GM23338 (cell line): ENCODE results near the gene DNAJC8. TPM values are rescaled to one million over a fixed set of nuclear protein-coding genes. Genes with fewer than 3 reads are reported as not detected.

ENCODE experiments used
- ATAC-seq: fragments of 200-7000 bp; cut with Tn5 transposase; 3 replicates; pipeline ENCODE4 v1.9.1; 2020
- DNase-seq: peaks from one replicate; pipeline ENCODE4 v3.0.0-alpha.2; 2015; ENCODE audit warnings: low spot score
- H2AFZ ChIP-seq: fragments of 200-600 bp; sonication (generic); 2 replicates; pipeline ENCODE4 v1.8.0; 2016; ENCODE audit warnings: antibody characterized with exemption, mild to moderate bottlenecking, moderate library complexity
- H3F3A ChIP-seq: fragments of 200-600 bp; sonication (generic); replicated peaks from 2 replicates; pipeline ENCODE4 v1.8.0; 2017; ENCODE audit warnings: antibody characterized with exemption, mixed run types, low read depth
- H3K27ac ChIP-seq: fragments of 200-600 bp; sonication (generic); 2 replicates; pipeline ENCODE4 v1.6.1; 2016; ENCODE audit warnings: low read depth
- H3K27me3 ChIP-seq: fragments of 200-600 bp; sonication (generic); 2 replicates; pipeline ENCODE4 v1.8.0; 2016; ENCODE audit warnings: mild to moderate bottlenecking, mixed run types, moderate library complexity; ENCODE audit not compliant: insufficient read depth
- H3K36me3 ChIP-seq: fragments of 200-600 bp; sonication (generic); 2 replicates; pipeline ENCODE4 v1.8.0; 2016; ENCODE audit warnings: mild to moderate bottlenecking; ENCODE audit not compliant: insufficient read depth
- H3K4me1 ChIP-seq: fragments of 200-600 bp; sonication (generic); 2 replicates; pipeline ENCODE4 v1.8.0; 2016; ENCODE audit warnings: mild to moderate bottlenecking, moderate library complexity; ENCODE audit not compliant: insufficient read depth
- H3K4me2 ChIP-seq: fragments of 200-600 bp; sonication (generic); 2 replicates; pipeline ENCODE4 v1.7.1; 2017; ENCODE audit warnings: mixed run types
- H3K4me3 ChIP-seq: fragments of 200-600 bp; sonication (generic); 2 replicates; pipeline ENCODE4 v1.6.1; 2016; ENCODE audit warnings: mixed run types
- H3K79me2 ChIP-seq: fragments of 200-600 bp; sonication (generic); replicated peaks from 2 replicates; pipeline ENCODE4 v1.8.0; 2017; ENCODE audit warnings: mild to moderate bottlenecking; ENCODE audit not compliant: insufficient read depth
- H3K9me2 ChIP-seq: fragments of 200-600 bp; sonication (generic); 2 replicates; pipeline ENCODE4 v1.8.0; 2017; ENCODE audit not compliant: insufficient read depth
- H4K20me1 ChIP-seq: fragments of 200-600 bp; sonication (generic); replicated peaks from 2 replicates; pipeline ENCODE4 v1.8.0; 2017; ENCODE audit warnings: mild to moderate bottlenecking; ENCODE audit not compliant: insufficient read depth
- H3K27ac Mint-ChIP-seq: 2 replicates; pipeline ENCODE4 v1.8.0; 2020; ENCODE audit warnings: inconsistent platforms, mild to moderate bottlenecking, moderate library complexity, mixed read lengths
- H3K27me3 Mint-ChIP-seq: 3 replicates; pipeline ENCODE4 v1.8.0; 2022; ENCODE audit warnings: low read depth, mild to moderate bottlenecking, moderate library complexity, mixed read lengths, inconsistent platforms; ENCODE audit not compliant: insufficient read depth, poor library complexity
- H3K36me3 Mint-ChIP-seq: 3 replicates; pipeline ENCODE4 v1.8.0; 2021; ENCODE audit warnings: low read depth, mild to moderate bottlenecking, inconsistent platforms, moderate library complexity, mixed read lengths
- H3K4me1 Mint-ChIP-seq: 3 replicates; pipeline ENCODE4 v1.8.0; 2020; ENCODE audit warnings: mild to moderate bottlenecking, inconsistent platforms, mixed read lengths
- H3K4me3 Mint-ChIP-seq: 3 replicates; pipeline ENCODE4 v1.8.0; 2021; ENCODE audit warnings: moderate library complexity, mild to moderate bottlenecking, inconsistent platforms, mixed read lengths
- H3K9me3 Mint-ChIP-seq: 3 replicates; pipeline ENCODE4 v1.8.0; 2020; ENCODE audit warnings: moderate library complexity, mild to moderate bottlenecking, inconsistent platforms, mixed read lengths
- EZH2 ChIP-seq: fragments of 200-600 bp; sonication (generic); IDR thresholded peaks from one replicate; pipeline ENCODE4 v1.8.0; 2017; ENCODE audit warnings: antibody characterized with exemption, mild to moderate bottlenecking, low read depth; ENCODE audit not compliant: unreplicated experiment
- EZH2phosphoT487 ChIP-seq: fragments of 200-600 bp; sonication (generic); IDR thresholded peaks from one replicate; pipeline ENCODE4 v1.8.1; 2018; ENCODE audit warnings: antibody characterized with exemption; ENCODE audit not compliant: unreplicated experiment
- JUNB ChIP-seq: IDR thresholded peaks from one replicate; pipeline ENCODE4 v1.6.1; 2016; ENCODE audit warnings: antibody characterized with exemption; ENCODE audit not compliant: unreplicated experiment
- POLR2AphosphoS5 ChIP-seq: IDR thresholded peaks from 2 replicates; pipeline ENCODE4 v1.6.1; 2016; ENCODE audit warnings: antibody characterized with exemption, low read depth
- ZNF114 ChIP-seq: fragments of 250-450 bp; sonication (Bioruptor Pico); IDR thresholded peaks from 2 replicates; pipeline ENCODE4 v1.5.0; 2020; ENCODE audit warnings: mild to moderate bottlenecking, moderate library complexity
- ZNF331 ChIP-seq: fragments of 250-450 bp; sonication (Bioruptor Pico); IDR thresholded peaks from 2 replicates; pipeline ENCODE4 v1.5.0; 2020; ENCODE audit warnings: low read depth, mild to moderate bottlenecking, moderate library complexity
- polyA plus RNA-seq: library from polyadenylated mRNA; unstranded; fragments of >200 nt; fragmentation: Nextera tagmentation; extraction: Ambion mirVana; gene quantifications from 2 replicates; pipeline ENCODE4 v1.2.1, GENCODE V29; 2016
- total RNA-seq: library from RNA; depleted of rRNA; stranded (reverse); fragments of >200 nt; shearing (Covaris generic); gene quantifications from 2 replicates; pipeline ENCODE4 v1.2.3, GENCODE V29; 2014
- TF ChIP-seq, protein P1 (sequence below): IDR thresholded peaks from one replicate; pipeline ENCODE4 v1.6.1; 2018; ENCODE audit warnings: antibody characterized with exemption; ENCODE audit not compliant: unreplicated experiment
- TF ChIP-seq, protein P2 (sequence below): IDR thresholded peaks from 2 replicates; pipeline ENCODE4 v1.6.1; 2016; ENCODE audit warnings: antibody characterized with exemption
- TF ChIP-seq, protein P3 (sequence below), 2 experiments: fragments of 200-600 bp in 1 of 2; sonication (generic) in 1 of 2; conservative IDR thresholded peaks; 2 replicates each; pipeline versions ENCODE4 v1.5.1 to v1.6.1; 2016 to 2017; ENCODE audit warnings: antibody characterized with exemption in 2 of 2, low read depth in 2 of 2, mild to moderate bottlenecking in 2 of 2, moderate library complexity in 1 of 2

The DNAJC8 gene
- total and polyA plus RNA-seq, 2 experiments from 2014 or later: 67.3 to 210 TPM

DNA sequence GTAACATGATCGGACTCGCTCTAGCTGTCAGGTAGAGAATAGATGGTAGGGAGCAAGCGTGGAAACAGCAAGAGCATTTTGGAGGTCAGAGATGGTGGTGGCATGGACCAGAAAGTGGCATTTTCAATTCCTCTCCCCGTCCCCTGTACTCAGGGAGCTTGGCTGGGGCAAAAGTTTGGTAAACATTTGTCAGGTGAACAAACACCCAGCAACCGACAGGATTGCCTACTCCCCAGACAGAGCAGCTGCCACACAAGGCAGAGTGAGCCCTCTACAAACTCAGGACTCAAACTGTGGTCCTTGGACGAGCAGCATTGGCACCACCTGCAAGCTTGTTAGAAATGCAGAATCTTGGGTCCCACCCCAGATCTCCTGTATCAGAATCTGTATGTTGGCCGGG is 70.7 kb downstream of the DNAJC8 start:
- Histone ChIP-seq H3K4me1 (no peaks in the 10 kb centered on the region), H3K36me3 (no peaks in the 10 kb centered on the region), H3K4me2 (no peak overlapping the region), H3K27me3 (no peaks in the 10 kb centered on the region), H3K9me2 (no peaks in the 10 kb centered on the region), H3K27ac (no peak overlapping the region), H3F3A (no peaks in the 10 kb centered on the region), H3K79me2 (no peaks in the 10 kb centered on the region), H4K20me1 (no peaks in the 10 kb centered on the region), H2AFZ (no peak overlapping the region), H3K4me3 (no peak overlapping the region)
- Mint-ChIP-seq H3K4me3 (no peak overlapping the region), H3K4me1 (peaks cover 3% of the 10 kb centered on the region), H3K27ac (no peak overlapping the region), H3K36me3 (no peaks in the 10 kb centered on the region), H3K27me3 (peaks cover 5% of the 10 kb centered on the region), H3K9me3 (no peaks in the 10 kb centered on the region)
- ATAC-seq (no peak), DNase-seq (no peak)
- TF ChIP-seq, protein P1, sequence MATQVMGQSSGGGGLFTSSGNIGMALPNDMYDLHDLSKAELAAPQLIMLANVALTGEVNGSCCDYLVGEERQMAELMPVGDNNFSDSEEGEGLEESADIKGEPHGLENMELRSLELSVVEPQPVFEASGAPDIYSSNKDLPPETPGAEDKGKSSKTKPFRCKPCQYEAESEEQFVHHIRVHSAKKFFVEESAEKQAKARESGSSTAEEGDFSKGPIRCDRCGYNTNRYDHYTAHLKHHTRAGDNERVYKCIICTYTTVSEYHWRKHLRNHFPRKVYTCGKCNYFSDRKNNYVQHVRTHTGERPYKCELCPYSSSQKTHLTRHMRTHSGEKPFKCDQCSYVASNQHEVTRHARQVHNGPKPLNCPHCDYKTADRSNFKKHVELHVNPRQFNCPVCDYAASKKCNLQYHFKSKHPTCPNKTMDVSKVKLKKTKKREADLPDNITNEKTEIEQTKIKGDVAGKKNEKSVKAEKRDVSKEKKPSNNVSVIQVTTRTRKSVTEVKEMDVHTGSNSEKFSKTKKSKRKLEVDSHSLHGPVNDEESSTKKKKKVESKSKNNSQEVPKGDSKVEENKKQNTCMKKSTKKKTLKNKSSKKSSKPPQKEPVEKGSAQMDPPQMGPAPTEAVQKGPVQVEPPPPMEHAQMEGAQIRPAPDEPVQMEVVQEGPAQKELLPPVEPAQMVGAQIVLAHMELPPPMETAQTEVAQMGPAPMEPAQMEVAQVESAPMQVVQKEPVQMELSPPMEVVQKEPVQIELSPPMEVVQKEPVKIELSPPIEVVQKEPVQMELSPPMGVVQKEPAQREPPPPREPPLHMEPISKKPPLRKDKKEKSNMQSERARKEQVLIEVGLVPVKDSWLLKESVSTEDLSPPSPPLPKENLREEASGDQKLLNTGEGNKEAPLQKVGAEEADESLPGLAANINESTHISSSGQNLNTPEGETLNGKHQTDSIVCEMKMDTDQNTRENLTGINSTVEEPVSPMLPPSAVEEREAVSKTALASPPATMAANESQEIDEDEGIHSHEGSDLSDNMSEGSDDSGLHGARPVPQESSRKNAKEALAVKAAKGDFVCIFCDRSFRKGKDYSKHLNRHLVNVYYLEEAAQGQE: no peak
- TF ChIP-seq, protein P2, sequence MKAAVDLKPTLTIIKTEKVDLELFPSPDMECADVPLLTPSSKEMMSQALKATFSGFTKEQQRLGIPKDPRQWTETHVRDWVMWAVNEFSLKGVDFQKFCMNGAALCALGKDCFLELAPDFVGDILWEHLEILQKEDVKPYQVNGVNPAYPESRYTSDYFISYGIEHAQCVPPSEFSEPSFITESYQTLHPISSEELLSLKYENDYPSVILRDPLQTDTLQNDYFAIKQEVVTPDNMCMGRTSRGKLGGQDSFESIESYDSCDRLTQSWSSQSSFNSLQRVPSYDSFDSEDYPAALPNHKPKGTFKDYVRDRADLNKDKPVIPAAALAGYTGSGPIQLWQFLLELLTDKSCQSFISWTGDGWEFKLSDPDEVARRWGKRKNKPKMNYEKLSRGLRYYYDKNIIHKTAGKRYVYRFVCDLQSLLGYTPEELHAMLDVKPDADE: no peak
- no peak for TF ChIP-seq ZNF331 (CRISPR knock-in tag)
- TF ChIP-seq JUNB: no peak
- no peak for TF ChIP-seq POLR2AphosphoS5
- TF ChIP-seq EZH2phosphoT487: no peak
- no peak for TF ChIP-seq EZH2
- TF ChIP-seq, protein P3, sequence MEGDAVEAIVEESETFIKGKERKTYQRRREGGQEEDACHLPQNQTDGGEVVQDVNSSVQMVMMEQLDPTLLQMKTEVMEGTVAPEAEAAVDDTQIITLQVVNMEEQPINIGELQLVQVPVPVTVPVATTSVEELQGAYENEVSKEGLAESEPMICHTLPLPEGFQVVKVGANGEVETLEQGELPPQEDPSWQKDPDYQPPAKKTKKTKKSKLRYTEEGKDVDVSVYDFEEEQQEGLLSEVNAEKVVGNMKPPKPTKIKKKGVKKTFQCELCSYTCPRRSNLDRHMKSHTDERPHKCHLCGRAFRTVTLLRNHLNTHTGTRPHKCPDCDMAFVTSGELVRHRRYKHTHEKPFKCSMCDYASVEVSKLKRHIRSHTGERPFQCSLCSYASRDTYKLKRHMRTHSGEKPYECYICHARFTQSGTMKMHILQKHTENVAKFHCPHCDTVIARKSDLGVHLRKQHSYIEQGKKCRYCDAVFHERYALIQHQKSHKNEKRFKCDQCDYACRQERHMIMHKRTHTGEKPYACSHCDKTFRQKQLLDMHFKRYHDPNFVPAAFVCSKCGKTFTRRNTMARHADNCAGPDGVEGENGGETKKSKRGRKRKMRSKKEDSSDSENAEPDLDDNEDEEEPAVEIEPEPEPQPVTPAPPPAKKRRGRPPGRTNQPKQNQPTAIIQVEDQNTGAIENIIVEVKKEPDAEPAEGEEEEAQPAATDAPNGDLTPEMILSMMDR (conservative IDR thresholded peaks at IDR 0.05; ENCODE audit: low read depth in 2 of 2): no peak

DNA sequence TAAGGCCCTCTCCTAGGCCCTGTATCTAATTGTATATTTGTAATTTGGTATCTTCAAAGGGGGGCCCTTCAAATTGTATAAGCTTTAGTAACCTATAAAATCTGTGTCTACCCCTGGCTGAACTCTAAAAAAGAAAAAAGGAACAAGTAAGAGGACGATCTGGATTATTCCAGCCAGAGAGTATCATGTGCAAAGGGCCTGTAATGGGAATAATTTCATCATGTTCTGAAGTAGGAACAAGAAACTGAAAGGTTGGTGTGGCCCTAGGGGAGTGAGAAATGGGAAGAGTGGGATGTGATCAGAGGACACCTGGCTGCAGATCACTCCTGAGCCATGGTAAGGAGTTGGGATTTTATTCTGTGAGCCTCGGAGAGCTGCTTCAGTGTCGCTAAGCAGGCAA is 71.1 kb downstream of the DNAJC8 start:
- no peak overlapping the region for H3K27ac Mint-ChIP-seq
- peaks cover 5% of the 10 kb centered on the region for H3K27me3 Mint-ChIP-seq
- no peak overlapping the region for H3K4me3 Mint-ChIP-seq
- no peaks in the 10 kb centered on the region for H3F3A ChIP-seq
- H2AFZ ChIP-seq: no peak overlapping the region
- no peaks in the 10 kb centered on the region for H4K20me1 ChIP-seq
- no peak for DNase-seq
- H3K4me1 ChIP-seq: no peaks in the 10 kb centered on the region
- ATAC-seq: no peak
- H3K36me3 Mint-ChIP-seq: no peaks in the 10 kb centered on the region
- no peaks in the 10 kb centered on the region for H3K36me3 ChIP-seq
- no peaks in the 10 kb centered on the region for H3K79me2 ChIP-seq
- H3K27ac ChIP-seq: no peak overlapping the region
- no peaks in the 10 kb centered on the region for H3K27me3 ChIP-seq
- H3K4me2 ChIP-seq: no peak overlapping the region
- TF ChIP-seq ZNF114 (CRISPR knock-in tag): no peak
- peaks cover 3% of the 10 kb centered on the region for H3K4me1 Mint-ChIP-seq
- no peaks in the 10 kb centered on the region for H3K9me3 Mint-ChIP-seq
- H3K9me2 ChIP-seq: no peaks in the 10 kb centered on the region
- H3K4me3 ChIP-seq: no peak overlapping the region
